HG03196 (cell line): ENCODE results near the gene NOTCH4.
"Not testable (repeated sequence)": the region's sequence is repeated elsewhere in the genome, so short reads cannot be mapped to it uniquely, and the experiment has no call there.

Source experiments
- ATAC-seq: cut with Tn5 transposase; IDR thresholded peaks from one replicate; pipeline ENCODE4 v1.9.1; 2021; ENCODE audit not compliant: unreplicated experiment

The NOTCH4 gene

GRCh38 chr6:32194825-32195651 is 28.8 kb downstream of the NOTCH4 start:
- ATAC-seq = no peak

- no peak for ATAC-seq
Measured at GRCh38 chr6:32194388-32194787, 29.5 kb downstream of the NOTCH4 start.

- not testable (repeated sequence) for ATAC-seq
Measured at GRCh38 chr6:32193096-32193495, 30.8 kb downstream of the NOTCH4 start.

- no peak for ATAC-seq
Measured at GRCh38 chr6:32192608-32193039, 31.2 kb downstream of the NOTCH4 start, which contains the start of gene GPSM3. GPSM3 (minus strand) TSS chr6:32192643; CDS start chr6:32192513, 130 bp downstream.

GRCh38 chr6:32191696-32192607 is 31.9 kb downstream of the NOTCH4 start:
- no peak for ATAC-seq

GRCh38 chr6:32190911-32191677 is 32.8 kb downstream of the NOTCH4 start:
- ATAC-seq = no peak

- ATAC-seq = peak; percentile 50
Measured at GRCh38 chr6:32190054-32190851, 33.6 kb downstream of the NOTCH4 start, which contains the start of gene PBX2. PBX2 (minus strand) TSS chr6:32190202; CDS start chr6:32189915, 287 bp downstream.

- ATAC-seq = no peak
Measured at GRCh38 chr6:32189742-32190053, 34.2 kb downstream of the NOTCH4 start.

- no peak for ATAC-seq
Measured at GRCh38 chr6:32189069-32189741, 34.7 kb downstream of the NOTCH4 start.

GRCh38 chr6:32188381-32189068 is 35.3 kb downstream of the NOTCH4 start:
- ATAC-seq = no peak

- not testable (repeated sequence) for ATAC-seq
Measured at GRCh38 chr6:32187725-32188380, 36.0 kb downstream of the NOTCH4 start.

- ATAC-seq = no peak
Measured at GRCh38 chr6:32187009-32187709, 36.7 kb downstream of the NOTCH4 start.

GRCh38 chr6:32186151-32186840 is 37.6 kb downstream of the NOTCH4 start:
- ATAC-seq = not testable (repeated sequence)

GRCh38 chr6:32185681-32186131 is 38.2 kb downstream of the NOTCH4 start:
- not testable (repeated sequence) for ATAC-seq

- no peak for ATAC-seq
Measured at GRCh38 chr6:32184084-32184640, 39.7 kb downstream of the NOTCH4 start, which contains the start of gene AGER. AGER (minus strand) TSS chr6:32184253; CDS start chr6:32184222, 31 bp downstream.

GRCh38 chr6:32183483-32184083 is 40.3 kb downstream of the NOTCH4 start:
- ATAC-seq = no peak
